ENCODE results near the gene MDFIC.

- TF ChIP-seq SIN3A (IDR thresholded peaks at IDR 0.05; ENCODE audit: borderline replicate concordance, insufficient read depth, low read depth, low read length), result no peak
- TF ChIP-seq, protein P1, sequence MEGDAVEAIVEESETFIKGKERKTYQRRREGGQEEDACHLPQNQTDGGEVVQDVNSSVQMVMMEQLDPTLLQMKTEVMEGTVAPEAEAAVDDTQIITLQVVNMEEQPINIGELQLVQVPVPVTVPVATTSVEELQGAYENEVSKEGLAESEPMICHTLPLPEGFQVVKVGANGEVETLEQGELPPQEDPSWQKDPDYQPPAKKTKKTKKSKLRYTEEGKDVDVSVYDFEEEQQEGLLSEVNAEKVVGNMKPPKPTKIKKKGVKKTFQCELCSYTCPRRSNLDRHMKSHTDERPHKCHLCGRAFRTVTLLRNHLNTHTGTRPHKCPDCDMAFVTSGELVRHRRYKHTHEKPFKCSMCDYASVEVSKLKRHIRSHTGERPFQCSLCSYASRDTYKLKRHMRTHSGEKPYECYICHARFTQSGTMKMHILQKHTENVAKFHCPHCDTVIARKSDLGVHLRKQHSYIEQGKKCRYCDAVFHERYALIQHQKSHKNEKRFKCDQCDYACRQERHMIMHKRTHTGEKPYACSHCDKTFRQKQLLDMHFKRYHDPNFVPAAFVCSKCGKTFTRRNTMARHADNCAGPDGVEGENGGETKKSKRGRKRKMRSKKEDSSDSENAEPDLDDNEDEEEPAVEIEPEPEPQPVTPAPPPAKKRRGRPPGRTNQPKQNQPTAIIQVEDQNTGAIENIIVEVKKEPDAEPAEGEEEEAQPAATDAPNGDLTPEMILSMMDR (IDR thresholded peaks at IDR 0.05), result no peak
- TF ChIP-seq TCF7L2 (IDR thresholded peaks at IDR 0.05; ENCODE audit: low read depth, low read length), result no peak
- TF ChIP-seq POLR2AphosphoS5 (IDR thresholded peaks at IDR 0.05; ENCODE audit: low read depth, low read length), result no peak
- TF ChIP-seq, protein P2, sequence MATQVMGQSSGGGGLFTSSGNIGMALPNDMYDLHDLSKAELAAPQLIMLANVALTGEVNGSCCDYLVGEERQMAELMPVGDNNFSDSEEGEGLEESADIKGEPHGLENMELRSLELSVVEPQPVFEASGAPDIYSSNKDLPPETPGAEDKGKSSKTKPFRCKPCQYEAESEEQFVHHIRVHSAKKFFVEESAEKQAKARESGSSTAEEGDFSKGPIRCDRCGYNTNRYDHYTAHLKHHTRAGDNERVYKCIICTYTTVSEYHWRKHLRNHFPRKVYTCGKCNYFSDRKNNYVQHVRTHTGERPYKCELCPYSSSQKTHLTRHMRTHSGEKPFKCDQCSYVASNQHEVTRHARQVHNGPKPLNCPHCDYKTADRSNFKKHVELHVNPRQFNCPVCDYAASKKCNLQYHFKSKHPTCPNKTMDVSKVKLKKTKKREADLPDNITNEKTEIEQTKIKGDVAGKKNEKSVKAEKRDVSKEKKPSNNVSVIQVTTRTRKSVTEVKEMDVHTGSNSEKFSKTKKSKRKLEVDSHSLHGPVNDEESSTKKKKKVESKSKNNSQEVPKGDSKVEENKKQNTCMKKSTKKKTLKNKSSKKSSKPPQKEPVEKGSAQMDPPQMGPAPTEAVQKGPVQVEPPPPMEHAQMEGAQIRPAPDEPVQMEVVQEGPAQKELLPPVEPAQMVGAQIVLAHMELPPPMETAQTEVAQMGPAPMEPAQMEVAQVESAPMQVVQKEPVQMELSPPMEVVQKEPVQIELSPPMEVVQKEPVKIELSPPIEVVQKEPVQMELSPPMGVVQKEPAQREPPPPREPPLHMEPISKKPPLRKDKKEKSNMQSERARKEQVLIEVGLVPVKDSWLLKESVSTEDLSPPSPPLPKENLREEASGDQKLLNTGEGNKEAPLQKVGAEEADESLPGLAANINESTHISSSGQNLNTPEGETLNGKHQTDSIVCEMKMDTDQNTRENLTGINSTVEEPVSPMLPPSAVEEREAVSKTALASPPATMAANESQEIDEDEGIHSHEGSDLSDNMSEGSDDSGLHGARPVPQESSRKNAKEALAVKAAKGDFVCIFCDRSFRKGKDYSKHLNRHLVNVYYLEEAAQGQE (IDR thresholded peaks at IDR 0.05; ENCODE audit: insufficient read depth in 1 of 2, low read depth in 2 of 2, low read length in 1 of 2), result no peak
Observed at GRCh38 chr7:114925434-114925833, 3.5 kb downstream of the MDFIC start.
